GM20000 (cell line): ENCODE data around the gene CCDC57.
"Not testable (repeated sequence)": the region's sequence is repeated elsewhere in the genome, so short reads cannot be mapped to it uniquely, and the experiment has no call there.

Experiments used
- DNase-seq: peaks from one replicate; pipeline ENCODE4 v3.0.0; 2012; ENCODE audit warnings: low spot score
- TF ChIP-seq, protein P1 (sequence below): IDR thresholded peaks from 2 replicates; pipeline ENCODE4 v1.5.1; 2012; ENCODE audit warnings: mild to moderate bottlenecking, control low read depth; ENCODE audit errors: extremely low read depth, missing control alignments

CCDC57 gene, protein sequence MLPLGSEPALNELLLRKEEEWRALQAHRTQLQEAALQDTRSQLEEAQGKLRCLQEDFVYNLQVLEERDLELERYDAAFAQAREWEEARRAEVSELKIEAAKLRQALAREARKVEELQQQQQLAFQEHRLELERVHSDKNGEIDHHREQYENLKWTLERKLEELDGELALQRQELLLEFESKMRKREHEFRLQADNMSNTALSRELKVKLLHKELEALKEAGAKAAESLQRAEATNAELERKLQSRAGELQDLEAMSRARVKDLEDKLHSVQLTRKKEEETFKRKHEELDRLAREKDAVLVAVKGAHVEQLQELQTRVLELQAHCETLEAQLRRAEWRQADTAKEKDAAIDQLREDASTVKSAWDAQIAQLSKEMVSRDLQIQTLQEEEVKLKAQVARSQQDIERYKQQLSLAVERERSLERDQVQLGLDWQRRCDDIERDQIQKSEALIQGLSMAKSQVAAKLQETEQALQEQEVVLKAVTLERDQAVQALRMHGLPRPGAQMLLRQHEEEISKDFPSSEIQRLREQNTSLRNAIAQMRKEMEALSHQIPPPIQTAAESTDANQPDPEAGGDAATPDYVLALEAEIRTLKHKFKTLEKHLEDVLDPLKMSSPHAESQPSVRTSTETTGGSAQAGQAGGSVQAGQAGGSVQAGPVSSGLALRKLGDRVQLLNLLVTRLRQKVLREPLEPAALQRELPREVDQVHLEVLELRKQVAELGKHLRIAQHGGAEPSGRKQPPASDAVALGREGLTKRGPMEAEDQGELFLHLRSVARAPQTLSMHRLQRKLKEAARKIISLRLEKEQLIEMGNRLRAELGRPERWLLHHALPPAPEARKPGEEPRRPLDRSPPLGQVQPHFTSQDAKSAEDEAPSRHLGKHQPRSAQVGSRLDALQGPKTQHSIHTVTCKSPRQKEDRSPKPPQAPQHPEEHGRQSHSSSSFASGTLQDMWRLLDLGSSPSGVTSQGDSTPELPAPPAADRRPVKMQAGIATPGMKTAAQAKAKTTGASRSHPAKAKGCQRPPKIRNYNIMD

DNA sequence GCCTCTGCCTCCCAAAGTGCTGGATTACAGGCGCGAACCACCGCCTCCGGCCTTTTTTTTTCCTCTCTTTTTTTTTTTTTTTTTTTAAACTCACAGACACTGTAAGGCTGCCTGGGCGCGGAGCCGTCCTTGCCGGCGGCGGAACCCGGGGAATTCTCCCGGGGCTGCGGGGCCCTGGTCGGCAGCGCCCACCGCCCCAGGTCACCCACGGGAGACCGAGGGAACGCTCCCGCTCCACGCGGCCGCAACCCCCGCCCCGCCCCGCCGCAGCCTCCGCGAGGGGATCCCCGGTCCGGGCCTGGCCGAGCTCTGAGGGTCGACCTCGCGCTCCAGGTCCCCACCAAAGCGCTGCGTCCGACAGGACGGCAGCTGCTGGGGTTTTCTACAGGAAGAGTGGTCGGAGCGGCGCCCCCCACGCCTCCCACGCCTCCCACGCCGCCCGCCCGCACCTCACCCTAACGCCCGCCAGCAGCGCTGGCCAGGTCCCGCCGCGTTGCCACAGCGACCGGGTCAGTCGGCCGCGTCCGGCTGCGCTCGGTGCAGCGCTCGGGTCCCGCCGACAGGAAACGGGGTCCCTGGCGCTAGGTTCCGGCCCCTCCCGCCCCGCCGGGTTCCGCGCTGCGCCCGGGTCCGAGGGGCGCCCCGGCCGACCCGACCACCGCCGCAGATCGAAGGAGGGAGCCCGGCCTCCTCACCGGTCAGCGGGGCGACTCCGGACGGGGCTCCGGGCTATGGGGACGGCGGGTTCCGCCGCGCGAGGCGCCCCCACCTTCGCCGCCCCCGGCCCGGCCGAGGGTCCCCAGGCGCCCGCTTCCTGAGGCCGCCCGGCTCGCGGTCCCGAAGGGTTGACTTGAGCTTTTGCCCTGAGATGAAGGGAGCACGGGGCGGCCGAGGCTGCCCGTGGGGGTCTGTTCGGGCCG, at the start of gene CCDC57:
TSS of gene CCDC57 (minus strand) at position 512 of the 920 bp plus-strand sequence. CDS start 10,898 bp downstream, outside the sequence.
- TF ChIP-seq, protein P1, sequence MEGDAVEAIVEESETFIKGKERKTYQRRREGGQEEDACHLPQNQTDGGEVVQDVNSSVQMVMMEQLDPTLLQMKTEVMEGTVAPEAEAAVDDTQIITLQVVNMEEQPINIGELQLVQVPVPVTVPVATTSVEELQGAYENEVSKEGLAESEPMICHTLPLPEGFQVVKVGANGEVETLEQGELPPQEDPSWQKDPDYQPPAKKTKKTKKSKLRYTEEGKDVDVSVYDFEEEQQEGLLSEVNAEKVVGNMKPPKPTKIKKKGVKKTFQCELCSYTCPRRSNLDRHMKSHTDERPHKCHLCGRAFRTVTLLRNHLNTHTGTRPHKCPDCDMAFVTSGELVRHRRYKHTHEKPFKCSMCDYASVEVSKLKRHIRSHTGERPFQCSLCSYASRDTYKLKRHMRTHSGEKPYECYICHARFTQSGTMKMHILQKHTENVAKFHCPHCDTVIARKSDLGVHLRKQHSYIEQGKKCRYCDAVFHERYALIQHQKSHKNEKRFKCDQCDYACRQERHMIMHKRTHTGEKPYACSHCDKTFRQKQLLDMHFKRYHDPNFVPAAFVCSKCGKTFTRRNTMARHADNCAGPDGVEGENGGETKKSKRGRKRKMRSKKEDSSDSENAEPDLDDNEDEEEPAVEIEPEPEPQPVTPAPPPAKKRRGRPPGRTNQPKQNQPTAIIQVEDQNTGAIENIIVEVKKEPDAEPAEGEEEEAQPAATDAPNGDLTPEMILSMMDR = no peak
- DNase-seq = peak; percentile 98

DNA sequence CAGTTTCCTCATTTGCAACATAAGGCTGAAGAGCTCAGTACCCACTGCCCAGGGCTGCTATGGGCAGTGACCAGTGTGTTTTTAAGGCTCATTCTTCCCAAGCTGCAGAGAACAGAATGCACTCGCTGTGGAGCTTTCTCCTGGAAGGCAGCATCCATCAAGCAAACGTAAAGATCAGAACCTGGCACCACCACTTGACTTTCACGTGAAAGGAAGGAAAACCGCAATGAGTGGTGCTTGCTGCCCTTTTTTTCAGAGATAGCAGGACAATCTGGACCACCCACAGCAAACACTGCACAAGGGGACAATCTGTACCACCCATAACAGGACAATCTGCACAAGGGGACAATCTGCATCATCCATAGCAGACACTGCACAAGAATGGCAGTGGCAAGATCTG, 49.7 kb upstream of the CCDC57 start:
- TF ChIP-seq, protein P1 = no peak
- no peak for DNase-seq

DNA sequence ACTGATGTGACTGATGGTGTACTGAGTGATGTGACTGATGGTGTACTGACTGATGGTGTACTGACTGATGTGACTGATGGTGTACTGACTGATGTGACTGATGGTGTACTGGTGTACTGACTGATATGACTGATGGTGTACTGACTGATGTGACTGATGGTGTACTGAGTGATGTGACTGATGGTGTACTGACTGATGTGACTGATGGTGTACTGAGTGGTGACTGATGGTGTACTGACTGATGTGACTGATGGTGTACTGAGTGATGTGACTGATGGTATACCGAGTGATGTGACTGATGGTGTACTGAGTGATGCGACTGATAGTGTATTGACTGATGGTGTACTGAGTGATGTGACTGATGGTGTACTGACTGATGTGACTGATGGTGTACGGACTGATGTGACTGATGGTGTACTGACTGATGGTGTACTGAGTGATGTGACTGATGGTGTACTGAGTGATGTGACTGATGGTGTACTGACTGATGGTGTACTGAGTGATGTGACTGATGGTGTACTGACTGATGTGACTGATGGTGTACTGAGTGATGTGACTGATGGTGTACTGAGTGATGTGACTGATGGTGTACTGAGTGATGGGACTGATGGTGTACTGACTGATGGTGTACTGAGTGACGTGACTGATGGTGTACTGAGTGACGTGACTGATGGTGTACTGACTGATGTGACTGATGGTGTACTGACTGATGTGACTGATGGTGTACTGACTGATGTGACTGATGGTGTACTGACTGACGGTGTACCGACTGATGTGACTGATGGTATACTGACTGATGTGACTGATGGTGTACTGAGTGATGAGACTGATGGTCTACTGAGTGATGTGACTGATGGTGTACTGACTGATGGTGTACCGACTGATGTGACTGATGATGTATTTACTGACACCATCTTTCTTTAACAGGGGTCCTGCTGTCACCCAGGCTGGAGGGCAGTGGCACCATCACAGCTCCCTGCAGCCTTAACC, 47.6 kb upstream of the CCDC57 start:
- not testable (repeated sequence) for DNase-seq

DNA sequence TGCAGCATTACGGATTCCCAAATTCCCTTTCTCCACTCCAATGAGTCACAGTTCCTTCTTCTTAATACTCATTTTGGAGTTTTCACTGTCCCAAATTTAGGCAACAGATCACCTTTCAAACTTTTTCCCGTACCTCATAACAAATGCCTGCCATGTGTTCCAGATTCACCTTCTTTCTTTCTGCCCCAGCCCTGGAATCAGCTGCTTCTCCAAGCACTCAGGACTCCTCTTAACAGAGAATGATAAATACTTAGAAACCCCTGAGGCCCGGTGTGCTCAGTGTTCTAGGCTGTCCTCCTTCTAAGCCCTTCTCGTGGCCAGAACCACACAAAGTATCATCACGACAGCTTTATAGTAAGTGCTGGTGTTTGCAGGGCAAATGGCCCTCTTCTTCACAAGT, 45.9 kb upstream of the CCDC57 start:
- TF ChIP-seq, protein P1 = no peak
- DNase-seq = no peak

DNA sequence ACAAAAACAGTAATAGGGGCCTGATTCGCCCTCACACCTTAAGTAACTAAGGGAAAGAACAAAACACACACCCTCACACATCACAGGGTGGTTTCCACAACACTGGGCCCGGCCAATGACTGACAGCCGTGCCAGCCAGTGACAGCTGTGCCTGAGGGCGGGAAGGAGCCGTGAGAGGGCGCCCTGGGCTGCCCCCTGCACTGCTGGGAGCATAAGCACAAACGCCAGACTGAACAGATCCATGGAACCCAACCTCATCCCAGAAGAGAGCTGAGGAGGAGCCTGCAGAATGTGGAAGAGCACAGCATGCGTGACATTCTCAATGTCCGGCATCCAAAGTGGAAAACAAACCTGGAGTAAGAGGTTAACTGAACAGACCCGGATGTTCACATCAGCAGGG, 44.8 kb upstream of the CCDC57 start:
- peak; percentile 24 for DNase-seq

DNA sequence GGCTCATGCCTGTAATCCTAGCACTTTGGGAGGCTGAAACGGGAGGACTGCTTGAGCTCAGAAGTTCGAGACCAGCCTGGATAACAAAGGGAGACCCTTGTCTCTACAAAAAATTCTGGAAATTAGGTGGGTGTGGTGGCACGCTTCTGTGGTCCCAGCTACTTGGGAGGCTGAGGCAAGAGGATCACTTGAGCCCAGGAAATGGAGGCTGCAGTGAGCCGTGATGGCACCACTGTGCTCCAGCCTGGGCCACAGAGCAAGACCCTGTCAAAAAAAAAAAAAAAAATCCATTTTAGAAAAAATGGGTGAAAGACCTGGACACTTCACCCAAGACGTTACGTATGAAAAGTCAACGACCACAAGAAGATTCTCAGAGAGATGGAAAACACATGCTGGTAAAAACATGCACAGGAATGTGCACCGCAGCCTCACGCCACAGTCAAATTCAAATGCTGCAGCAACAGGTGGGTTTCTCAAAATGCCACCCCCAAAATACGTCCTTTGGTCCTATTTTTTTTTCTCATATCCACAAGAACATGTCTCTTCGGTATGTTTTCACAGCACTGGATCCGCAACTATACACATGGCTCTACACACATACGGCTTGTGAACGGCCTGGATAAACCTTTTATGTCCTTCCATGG, 43.7 kb upstream of the CCDC57 start:
- TF ChIP-seq, protein P1 = no peak
- no peak for DNase-seq

More for the DNA sequence above, 44.8 kb upstream of the CCDC57 start:
- TF ChIP-seq, protein P1 = no peak
